OCI-LY7 (cell line): ENCODE measurements around the gene TNIK. TPM values are rescaled to one million over a fixed set of nuclear protein-coding genes. Genes with fewer than 3 reads are reported as not detected.

ENCODE experiments used
- BruUV-seq: library from RNA; stranded (reverse); fragments of 400-500 nt; replicated peaks from 2 replicates; lab custom pipeline; 2021; lab: Mats Ljungman, UMichigan
- CTCF ChIA-PET: fragments of 300-600 bp; sonication (Branson Sonifier 250); formaldehyde crosslinking; loops from one replicate; lab custom pipeline; 2022; ENCODE audit warnings: antibody characterized with exemption; ENCODE audit not compliant: unreplicated experiment; lab: Charles Lee
- POLR2A ChIA-PET: fragments of 300-600 bp; sonication (Branson Sonifier 250); formaldehyde crosslinking; loops from one replicate; lab custom pipeline; 2022; ENCODE audit warnings: antibody characterized with exemption; lab: Charles Lee
- DNase-seq: peaks from one replicate; pipeline ENCODE4 v3.0.0-alpha.2; 2015; ENCODE audit warnings: low spot score
- H2AFZ ChIP-seq: fragments of 200-600 bp; sonication (generic), shearing (Covaris generic); 2 replicates; pipeline ENCODE4 v1.6.1; 2014; ENCODE audit warnings: mild to moderate bottlenecking, antibody characterized with exemption, low read length, moderate library complexity
- H3K27ac ChIP-seq: fragments of 200-600 bp; sonication (generic); 2 replicates; pipeline ENCODE4 v1.5.1; 2014; ENCODE audit warnings: mixed run types, low read depth, mild to moderate bottlenecking, moderate library complexity, low read length, inconsistent platforms; ENCODE audit not compliant: poor library complexity, severe bottlenecking
- H3K36me3 ChIP-seq: fragments of 200-600 bp; sonication (generic); 2 replicates; pipeline ENCODE4 v1.6.1; 2014; ENCODE audit warnings: mild to moderate bottlenecking, antibody characterized with exemption, low read length, moderate library complexity, mixed read lengths; ENCODE audit not compliant: insufficient read depth
- H3K4me1 ChIP-seq: fragments of 200-600 bp; sonication (generic); 2 replicates; pipeline ENCODE4 v1.5.1; 2014; ENCODE audit warnings: mild to moderate bottlenecking, low read length; ENCODE audit not compliant: insufficient read depth, poor library complexity, severe bottlenecking
- H3K4me2 ChIP-seq: fragments of 200-600 bp; sonication (generic); 2 replicates; pipeline ENCODE4 v1.6.1; 2014; ENCODE audit warnings: mild to moderate bottlenecking, low read length
- H3K4me3 ChIP-seq: fragments of 200-600 bp; sonication (generic); 2 replicates; pipeline ENCODE4 v1.5.1; 2014; ENCODE audit warnings: mild to moderate bottlenecking, low read depth, low read length; ENCODE audit not compliant: poor library complexity, severe bottlenecking
- H3K79me2 ChIP-seq: fragments of 200-600 bp; sonication (generic); 2 replicates; pipeline ENCODE4 v1.6.1; 2016; ENCODE audit warnings: low read depth, mild to moderate bottlenecking, low read length, moderate library complexity, mixed read lengths; ENCODE audit not compliant: insufficient read depth
- H3K9me2 ChIP-seq: fragments of 200-600 bp; sonication (generic); 2 replicates; pipeline ENCODE4 v1.6.1; 2016; ENCODE audit warnings: mild to moderate bottlenecking, low read length, mixed read lengths; ENCODE audit not compliant: insufficient read depth
- H3K9me3 ChIP-seq: fragments of 200-600 bp; sonication (generic); 2 replicates; pipeline ENCODE4 v1.6.1; 2014; ENCODE audit warnings: mild to moderate bottlenecking, mixed run types, low read length, mixed read lengths
- H4K20me1 ChIP-seq: fragments of 200-600 bp; sonication (generic); 2 replicates; pipeline ENCODE4 v1.6.1; 2014; ENCODE audit warnings: mild to moderate bottlenecking, antibody characterized with exemption, low read length, moderate library complexity, mixed read lengths; ENCODE audit not compliant: insufficient read depth
- CTCF ChIP-seq: fragments of 200-600 bp; sonication (generic); conservative IDR thresholded peaks from 2 replicates; pipeline ENCODE4 v1.5.1; 2014; ENCODE audit warnings: mild to moderate bottlenecking, antibody characterized with exemption, low read length, moderate library complexity, mixed read lengths
- EZH2phosphoT487 ChIP-seq: fragments of 200-600 bp; sonication (generic); IDR thresholded peaks from 2 replicates; pipeline ENCODE4 v1.6.1; 2018; ENCODE audit warnings: low read depth, borderline replicate concordance, mild to moderate bottlenecking, mixed run types, antibody characterized with exemption, low read length, moderate library complexity, mixed read lengths
- intact Hi-C: fragments of 100-400 bp; cut with micrococcal nuclease; formaldehyde crosslinking; loops from one replicate; pipeline ENCODE4 v1.10.0; 2022; ENCODE audit not compliant: unreplicated experiment
- total RNA-seq, 2 experiments: library from RNA; depleted of rRNA in 1 of 2; stranded (reverse); fragments of >200 nt in 1 of 2; shearing (Covaris generic) in 1 of 2; gene quantifications; 2 replicates each; pipeline ENCODE4 v1.2.3, GENCODE V29; 2014 to 2022

TNIK gene
- total RNA-seq, 2 experiments from 2014 or later: not detected

- Histone ChIP-seq H3K79me2 (no peaks in the 10 kb centered on the region), H3K9me3 (no peaks in the 10 kb centered on the region), H3K4me1 (no peaks in the 10 kb centered on the region), H3K4me3 (no peak overlapping the region), H2AFZ (no peak overlapping the region), H3K9me2 (no peaks in the 10 kb centered on the region), H3K4me2 (no peak overlapping the region), H3K36me3 (no peaks in the 10 kb centered on the region), H4K20me1 (no peaks in the 10 kb centered on the region), H3K27ac (no peak overlapping the region)
- BruUV-seq: no TSS peak
- ChIA-PET CTCF (no interaction called here), POLR2A (interaction anchor here (0.7 kb wide), 1 partner anchor 658 kb away, joined by 3 read pairs; no protein-coding TSS in a partner anchor)
- intact Hi-C loops: no loop called here
- no peak for DNase-seq
- TF ChIP-seq CTCF (no peak), EZH2phosphoT487 (no peak)
These were observed 286.5 kb downstream of the TNIK start for GRCh38 chr3:171173736-171174135.

GRCh38 chr3:171172070-171172469, 288.1 kb downstream of the TNIK start:
- Histone ChIP-seq H3K4me1 (no peaks in the 10 kb centered on the region), H3K27ac (no peak overlapping the region), H3K9me3 (no peaks in the 10 kb centered on the region), H3K36me3 (no peaks in the 10 kb centered on the region), H3K4me2 (no peak overlapping the region), H2AFZ (no peak overlapping the region), H3K4me3 (no peak overlapping the region), H3K79me2 (no peaks in the 10 kb centered on the region), H4K20me1 (no peaks in the 10 kb centered on the region), H3K9me2 (no peaks in the 10 kb centered on the region)
- no TSS peak for BruUV-seq
- intact Hi-C loops: no loop called here
- CTCF ChIA-PET: no interaction called here
- TF ChIP-seq CTCF (peak; percentile 67), EZH2phosphoT487 (no peak)
- POLR2A ChIA-PET: no interaction called here
- DNase-seq: peak; percentile 8

GRCh38 chr3:171169866-171170265, 290.3 kb downstream of the TNIK start:
- H3K4me1 ChIP-seq: no peaks in the 10 kb centered on the region
- TF ChIP-seq EZH2phosphoT487: no peak
- TF ChIP-seq CTCF: no peak
- no TSS peak for BruUV-seq
- H3K4me3 ChIP-seq: no peak overlapping the region
- no peaks in the 10 kb centered on the region for H3K79me2 ChIP-seq
- POLR2A ChIA-PET: no interaction called here
- no peaks in the 10 kb centered on the region for H4K20me1 ChIP-seq
- intact Hi-C loops: no loop called here
- no peaks in the 10 kb centered on the region for H3K36me3 ChIP-seq
- H3K4me2 ChIP-seq: no peak overlapping the region
- no peaks in the 10 kb centered on the region for H3K9me3 ChIP-seq
- no peaks in the 10 kb centered on the region for H3K9me2 ChIP-seq
- DNase-seq: no peak
- CTCF ChIA-PET: no interaction called here
- H2AFZ ChIP-seq: no peak overlapping the region
- no peak overlapping the region for H3K27ac ChIP-seq
